Measurements from ENCODE around the gene DYTN. TPM values are rescaled to one million over a fixed set of nuclear protein-coding genes. Genes with fewer than 3 reads are reported as not detected.

DYTN gene
- polyA plus RNA-seq, 1 donor from 2014 or later, result not detected

- Histone ChIP-seq H4K20me1 (ENCODE audit: insufficient read depth) (no peaks in the 10 kb centered on the region), H3K9ac (ENCODE audit: low read length) (no peak overlapping the region), H3K9me2 (ENCODE audit: insufficient read depth, low read length) (no peaks in the 10 kb centered on the region), H3K79me2 (replicated peaks; ENCODE audit: insufficient read depth, low read length) (no peaks in the 10 kb centered on the region), H3K27ac (ENCODE audit: low read length) (no peak overlapping the region), H3K36me3 (ENCODE audit: insufficient read depth, low read length) (no peaks in the 10 kb centered on the region), H3K4me2 (ENCODE audit: low read length) (no peak overlapping the region), H3F3A (ENCODE audit: insufficient read depth, low read length, poor library complexity, severe bottlenecking) (no peaks in the 10 kb centered on the region), H3K27me3 (ENCODE audit: insufficient read depth, low read depth, low read length) (no peaks in the 10 kb centered on the region), H3K9me3 (ENCODE audit: low read length) (no peaks in the 10 kb centered on the region), H2AFZ (ENCODE audit: low read depth, low read length) (no peak overlapping the region), H3K4me3 (ENCODE audit: low read length) (no peak overlapping the region)
- TF ChIP-seq TAF1 (IDR thresholded peaks at IDR 0.05; ENCODE audit: low read depth), result no peak
- TF ChIP-seq, protein P1, sequence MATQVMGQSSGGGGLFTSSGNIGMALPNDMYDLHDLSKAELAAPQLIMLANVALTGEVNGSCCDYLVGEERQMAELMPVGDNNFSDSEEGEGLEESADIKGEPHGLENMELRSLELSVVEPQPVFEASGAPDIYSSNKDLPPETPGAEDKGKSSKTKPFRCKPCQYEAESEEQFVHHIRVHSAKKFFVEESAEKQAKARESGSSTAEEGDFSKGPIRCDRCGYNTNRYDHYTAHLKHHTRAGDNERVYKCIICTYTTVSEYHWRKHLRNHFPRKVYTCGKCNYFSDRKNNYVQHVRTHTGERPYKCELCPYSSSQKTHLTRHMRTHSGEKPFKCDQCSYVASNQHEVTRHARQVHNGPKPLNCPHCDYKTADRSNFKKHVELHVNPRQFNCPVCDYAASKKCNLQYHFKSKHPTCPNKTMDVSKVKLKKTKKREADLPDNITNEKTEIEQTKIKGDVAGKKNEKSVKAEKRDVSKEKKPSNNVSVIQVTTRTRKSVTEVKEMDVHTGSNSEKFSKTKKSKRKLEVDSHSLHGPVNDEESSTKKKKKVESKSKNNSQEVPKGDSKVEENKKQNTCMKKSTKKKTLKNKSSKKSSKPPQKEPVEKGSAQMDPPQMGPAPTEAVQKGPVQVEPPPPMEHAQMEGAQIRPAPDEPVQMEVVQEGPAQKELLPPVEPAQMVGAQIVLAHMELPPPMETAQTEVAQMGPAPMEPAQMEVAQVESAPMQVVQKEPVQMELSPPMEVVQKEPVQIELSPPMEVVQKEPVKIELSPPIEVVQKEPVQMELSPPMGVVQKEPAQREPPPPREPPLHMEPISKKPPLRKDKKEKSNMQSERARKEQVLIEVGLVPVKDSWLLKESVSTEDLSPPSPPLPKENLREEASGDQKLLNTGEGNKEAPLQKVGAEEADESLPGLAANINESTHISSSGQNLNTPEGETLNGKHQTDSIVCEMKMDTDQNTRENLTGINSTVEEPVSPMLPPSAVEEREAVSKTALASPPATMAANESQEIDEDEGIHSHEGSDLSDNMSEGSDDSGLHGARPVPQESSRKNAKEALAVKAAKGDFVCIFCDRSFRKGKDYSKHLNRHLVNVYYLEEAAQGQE (IDR thresholded peaks at IDR 0.05; ENCODE audit: borderline replicate concordance), result no peak
- no peak for TF ChIP-seq RAD21 (conservative IDR thresholded peaks at IDR 0.05)
- no peak for TF ChIP-seq MXI1 (conservative IDR thresholded peaks at IDR 0.05; ENCODE audit: poor library complexity, severe bottlenecking)
- no peak for TF ChIP-seq SMC3 (conservative IDR thresholded peaks at IDR 0.05; ENCODE audit: poor library complexity)
- no peak for TF ChIP-seq POLR2AphosphoS5 (IDR thresholded peaks at IDR 0.05)
- TF ChIP-seq, protein P2, sequence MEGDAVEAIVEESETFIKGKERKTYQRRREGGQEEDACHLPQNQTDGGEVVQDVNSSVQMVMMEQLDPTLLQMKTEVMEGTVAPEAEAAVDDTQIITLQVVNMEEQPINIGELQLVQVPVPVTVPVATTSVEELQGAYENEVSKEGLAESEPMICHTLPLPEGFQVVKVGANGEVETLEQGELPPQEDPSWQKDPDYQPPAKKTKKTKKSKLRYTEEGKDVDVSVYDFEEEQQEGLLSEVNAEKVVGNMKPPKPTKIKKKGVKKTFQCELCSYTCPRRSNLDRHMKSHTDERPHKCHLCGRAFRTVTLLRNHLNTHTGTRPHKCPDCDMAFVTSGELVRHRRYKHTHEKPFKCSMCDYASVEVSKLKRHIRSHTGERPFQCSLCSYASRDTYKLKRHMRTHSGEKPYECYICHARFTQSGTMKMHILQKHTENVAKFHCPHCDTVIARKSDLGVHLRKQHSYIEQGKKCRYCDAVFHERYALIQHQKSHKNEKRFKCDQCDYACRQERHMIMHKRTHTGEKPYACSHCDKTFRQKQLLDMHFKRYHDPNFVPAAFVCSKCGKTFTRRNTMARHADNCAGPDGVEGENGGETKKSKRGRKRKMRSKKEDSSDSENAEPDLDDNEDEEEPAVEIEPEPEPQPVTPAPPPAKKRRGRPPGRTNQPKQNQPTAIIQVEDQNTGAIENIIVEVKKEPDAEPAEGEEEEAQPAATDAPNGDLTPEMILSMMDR (IDR thresholded peaks at IDR 0.05; ENCODE audit: poor library complexity, severe bottlenecking), result no peak
- no peak for TF ChIP-seq EZH2 (IDR thresholded peaks at IDR 0.05; ENCODE audit: borderline replicate concordance, insufficient read depth, low read length, poor library complexity, severe bottlenecking)
- TF ChIP-seq EP300 (conservative IDR thresholded peaks at IDR 0.05; ENCODE audit: poor library complexity, severe bottlenecking), result no peak
Measured at GRCh38 chr2:206733341-206733740, 15.1 kb upstream of the DYTN start.

DNA sequence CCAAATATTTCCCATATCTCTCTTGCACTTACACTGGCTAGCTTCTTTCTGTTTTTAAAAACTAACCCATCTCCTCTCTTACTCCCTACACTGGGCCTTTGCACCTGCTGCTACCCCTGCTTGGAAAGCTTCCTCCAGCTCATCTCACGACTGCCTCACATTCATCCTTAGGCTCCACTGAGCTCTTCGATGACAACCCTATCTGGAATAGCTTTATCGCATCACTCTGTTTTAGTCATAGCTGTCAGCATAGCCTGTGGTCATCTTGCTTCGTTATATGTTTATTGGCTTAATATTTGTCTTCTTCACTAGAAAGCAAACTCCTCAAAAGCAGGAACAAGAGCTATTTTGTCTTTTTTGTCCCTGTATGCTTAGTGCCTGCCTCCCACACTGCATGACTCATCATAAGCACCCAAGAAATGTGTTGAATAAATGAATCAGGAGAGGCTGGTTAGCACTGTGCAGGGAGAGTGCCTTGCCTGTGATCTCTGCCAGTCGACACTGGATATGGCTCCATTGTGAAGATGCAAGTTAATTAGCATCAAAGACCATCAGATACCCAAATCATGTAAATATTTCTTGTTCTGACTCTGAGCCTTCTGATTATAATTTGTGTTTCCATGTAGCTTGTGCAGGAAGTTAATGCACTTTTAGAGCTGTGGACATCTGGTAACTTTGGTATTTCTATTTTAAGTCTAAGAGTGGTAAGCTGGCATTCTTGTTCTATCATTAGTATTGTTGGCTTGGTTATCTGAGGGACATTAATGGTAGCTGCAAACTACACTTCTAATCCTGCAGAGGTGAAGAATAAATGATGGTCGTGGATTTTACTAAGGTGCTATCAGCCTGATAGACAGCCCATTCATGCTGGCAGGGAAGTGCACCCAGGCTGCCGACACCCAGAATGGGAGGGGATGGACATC is 10.3 kb upstream of the DYTN start:
- Histone ChIP-seq H3K36me3 (ENCODE audit: insufficient read depth, low read length) (no peaks in the 10 kb centered on the region), H3K9me3 (ENCODE audit: low read length) (no peaks in the 10 kb centered on the region), H3F3A (ENCODE audit: insufficient read depth, low read length, poor library complexity, severe bottlenecking) (no peaks in the 10 kb centered on the region), H3K4me2 (ENCODE audit: low read length) (no peak overlapping the region), H4K20me1 (ENCODE audit: insufficient read depth) (no peaks in the 10 kb centered on the region), H2AFZ (ENCODE audit: low read depth, low read length) (no peak overlapping the region), H3K9me2 (ENCODE audit: insufficient read depth, low read length) (no peaks in the 10 kb centered on the region), H3K27ac (ENCODE audit: low read length) (no peak overlapping the region), H3K27me3 (ENCODE audit: insufficient read depth, low read depth, low read length) (no peaks in the 10 kb centered on the region), H3K4me3 (ENCODE audit: low read length) (no peak overlapping the region), H3K9ac (ENCODE audit: low read length) (no peak overlapping the region), H3K79me2 (replicated peaks; ENCODE audit: insufficient read depth, low read length) (no peaks in the 10 kb centered on the region)
- TF ChIP-seq TAF1 (IDR thresholded peaks at IDR 0.05; ENCODE audit: low read depth), result no peak
